Endothelial cell of umbilical vein (primary cell): ENCODE measurements around the gene PSD2. TPM values are rescaled to one million over a fixed set of nuclear protein-coding genes. Genes with fewer than 3 reads are reported as not detected.

ENCODE experiments used
- BruUV-seq: library from RNA; stranded (reverse); fragments of 400-500 nt; replicated peaks from 2 replicates; lab custom pipeline; 2021; lab: Mats Ljungman, UMichigan
- CTCF ChIA-PET: fragments of 300-600, 350-600 bp; sonication (Branson Sonifier 250); formaldehyde crosslinking; loops from one replicate; lab custom pipeline; 2021; ENCODE audit warnings: antibody characterized with exemption, inconsistent platforms; lab: Charles Lee
- POLR2A ChIA-PET: fragments of 300-600, 350-600 bp; sonication (Branson Sonifier 250); formaldehyde crosslinking; loops from one replicate; lab custom pipeline; 2021; ENCODE audit warnings: antibody characterized with exemption, inconsistent platforms; lab: Charles Lee
- DNase-seq: peaks from one replicate; pipeline ENCODE4 v3.0.0-alpha.2; 2011; ENCODE audit warnings: low read depth, low spot score
- FAIRE-seq: peaks from 2 replicates; lab custom pipeline; 2011; peaks lifted over from hg19 to GRCh38; lab: Jason Lieb, UNC
- H2AFZ ChIP-seq: 2 replicates; pipeline ENCODE4 v1.6.0; 2012; ENCODE audit warnings: low read depth, low read length, control low read depth, inconsistent platforms
- H3K27ac ChIP-seq: 2 replicates; pipeline ENCODE4 v1.5.1; 2011; ENCODE audit warnings: low read depth, mild to moderate bottlenecking, control low read depth, low read length, moderate library complexity; ENCODE audit not compliant: insufficient read depth
- H3K27me3 ChIP-seq, 2 experiments: 2 replicates each; pipeline versions ENCODE4 v1.6.0 to v1.6.1; 2011; ENCODE audit warnings: low read length in 2 of 2, mixed read lengths in 1 of 2; ENCODE audit not compliant: control insufficient read depth in 2 of 2, insufficient read depth in 2 of 2
- H3K36me3 ChIP-seq, 2 experiments: 2 replicates in 1 of 2; 3 replicates in 1 of 2; pipeline ENCODE4 v1.5.1; 2011; ENCODE audit warnings: low read length in 2 of 2, mild to moderate bottlenecking in 1 of 2, moderate library complexity in 1 of 2; ENCODE audit not compliant: control insufficient read depth in 2 of 2, insufficient read depth in 2 of 2; ENCODE audit errors: extremely low read depth in 1 of 2
- H3K4me1 ChIP-seq: 3 replicates; pipeline ENCODE4 v1.5.1; 2011; ENCODE audit warnings: mild to moderate bottlenecking, low read length; ENCODE audit not compliant: control insufficient read depth, insufficient read depth; ENCODE audit errors: extremely low read depth
- H3K4me2 ChIP-seq: 2 replicates; pipeline ENCODE4 v1.6.1; 2011; ENCODE audit warnings: low read length, control low read depth, mixed read lengths; ENCODE audit not compliant: insufficient read depth
- H3K4me3 ChIP-seq, 3 experiments: fragments of 200-600 bp in 1 of 3; sonication (generic), shearing (Covaris generic) in 1 of 3; replicated peaks in 1 of 3; 2 replicates each; pipeline ENCODE4 v1.5.1; 2011 to 2016; ENCODE audit warnings: control low read depth in 3 of 3, low read length in 3 of 3, mild to moderate bottlenecking in 2 of 3, inconsistent platforms in 1 of 3, low read depth in 1 of 3, moderate library complexity in 1 of 3; ENCODE audit not compliant: insufficient read depth in 1 of 3
- H3K79me2 ChIP-seq: 2 replicates; pipeline ENCODE4 v1.6.0; 2012; ENCODE audit warnings: low read length, inconsistent platforms; ENCODE audit not compliant: control insufficient read depth, insufficient read depth
- H3K9ac ChIP-seq: replicated peaks from 2 replicates; pipeline ENCODE3; 2011; ENCODE audit warnings: low read length, control low read depth; ENCODE audit not compliant: insufficient read depth; ENCODE audit errors: extremely low read depth
- H3K9me1 ChIP-seq: replicated peaks from 3 replicates; pipeline ENCODE4 v1.6.0; 2011; ENCODE audit warnings: mild to moderate bottlenecking, low read length; ENCODE audit not compliant: control insufficient read depth, insufficient read depth; ENCODE audit errors: extremely low read depth
- H3K9me3 ChIP-seq: replicated peaks from 2 replicates; pipeline ENCODE4 v1.5.1; 2012; ENCODE audit warnings: low read length, inconsistent platforms; ENCODE audit not compliant: control insufficient read depth, insufficient read depth
- H4K20me1 ChIP-seq: replicated peaks from 2 replicates; pipeline ENCODE3; 2011; ENCODE audit warnings: mild to moderate bottlenecking, low read length; ENCODE audit not compliant: control insufficient read depth, insufficient read depth; ENCODE audit errors: extremely low read depth
- CTCF ChIP-seq, 2 donors: IDR thresholded peaks; 1 replicate in 1 of 2; 2 replicates in 1 of 2; pipeline ENCODE4 v1.5.1; 2011; ENCODE audit warnings: low read length in 2 of 2, mild to moderate bottlenecking in 2 of 2, moderate library complexity in 2 of 2, control low read depth in 1 of 2, inconsistent platforms in 1 of 2, low read depth in 1 of 2; ENCODE audit not compliant: insufficient read depth in 1 of 2; ENCODE audit errors: extremely low read depth in 1 of 2
- EZH2 ChIP-seq: IDR thresholded peaks from 2 replicates; pipeline ENCODE4 v1.6.1; 2012; ENCODE audit warnings: borderline replicate concordance, low read depth, mild to moderate bottlenecking, moderate library complexity, low read length, inconsistent platforms; ENCODE audit not compliant: severe bottlenecking
- FOS ChIP-seq: IDR thresholded peaks from 2 replicates; pipeline ENCODE4 v1.6.1; 2011; ENCODE audit warnings: mild to moderate bottlenecking, low read length, moderate library complexity, borderline replicate concordance; ENCODE audit not compliant: insufficient read depth
- GATA2 ChIP-seq: IDR thresholded peaks from 2 replicates; pipeline ENCODE4 v1.7.0; 2011; ENCODE audit warnings: low read depth, mild to moderate bottlenecking, moderate library complexity, mixed read lengths, low read length; ENCODE audit not compliant: insufficient read length, insufficient read depth
- JUN ChIP-seq: IDR thresholded peaks from 2 replicates; pipeline ENCODE4 v1.6.1; 2011; ENCODE audit warnings: borderline replicate concordance, low read depth; ENCODE audit not compliant: insufficient read length, insufficient read depth
- MAX ChIP-seq: IDR thresholded peaks from 2 replicates; pipeline ENCODE4 v1.6.1; 2011; ENCODE audit not compliant: insufficient read depth, insufficient read length
- MYC ChIP-seq: IDR thresholded peaks from one replicate; pipeline ENCODE4 v1.6.1; 2011; ENCODE audit warnings: mild to moderate bottlenecking, low read depth, low read length
- POLR2A ChIP-seq: IDR thresholded peaks from 2 replicates; pipeline ENCODE4 v1.6.1; 2012; ENCODE audit warnings: low read depth, mild to moderate bottlenecking, control low read depth, low read length
- POLR2AphosphoS5 ChIP-seq: IDR thresholded peaks from 2 replicates; pipeline ENCODE4 v1.6.1; 2012; ENCODE audit warnings: low read depth, mild to moderate bottlenecking, control low read depth, low read length, moderate library complexity; ENCODE audit not compliant: insufficient read depth
- dilution Hi-C: fragments of 300-500 bp; cut with MboI; formaldehyde crosslinking; loops from one replicate; pipeline ENCODE4 v1.15.0; 2019; ENCODE audit warnings: low sequenced_read_pairs; ENCODE audit not compliant: extremely low pct_ligation_motif_present
- intact Hi-C: fragments of 100-400 bp; cut with micrococcal nuclease; formaldehyde crosslinking; loops from one replicate; pipeline ENCODE4 v1.10.0; 2022
- polyA plus RNA-seq, 4 experiments: library from polyadenylated mRNA; depleted of rRNA in 3 of 4; stranded (reverse) in 3 of 4; unstranded in 1 of 4; fragments of >200 nt; gene quantifications; 2 replicates each; pipeline versions ENCODE4 v1.2.1 to v1.2.3, GENCODE V29; 2011 to 2012; ENCODE audit warnings: missing spikeins in 1 of 4
- total RNA-seq: library from RNA; stranded (reverse); gene quantifications from 2 replicates; pipeline ENCODE4 v1.2.3, GENCODE V29; 2021

PSD2 gene
- total and polyA plus RNA-seq, 2 donors (not counting 3 experiments of a cell fraction or from before 2014, with no cell fraction given): not detected

- H3K27me3 ChIP-seq: peaks cover 2 to 4% of the 10 kb centered on the region in 2 experiments
These were observed 56.0 kb downstream of the PSD2 start for GRCh38 chr5:139851558-139851957.

More at GRCh38 chr5:139851558-139851957, 56.0 kb downstream of the PSD2 start:
- no TSS peak for BruUV-seq
- intact Hi-C loops: no loop called here
- H3K4me3 ChIP-seq: no peak overlapping the region
- no peak overlapping the region for H3K27ac ChIP-seq
- no peak for TF ChIP-seq JUN
- TF ChIP-seq FOS: no peak
- TF ChIP-seq CTCF (IDR thresholded peaks at IDR 0.05; ENCODE audit: extremely low read depth in 1 of 2, insufficient read depth in 1 of 2, low read depth in 1 of 2, low read length in 2 of 2): no peak
- no peak for TF ChIP-seq POLR2AphosphoS5
- TF ChIP-seq POLR2A: no peak
- no peak for TF ChIP-seq GATA2
- no peak for TF ChIP-seq EZH2
- no peak for TF ChIP-seq MAX
- no peak for TF ChIP-seq MYC
- no peak overlapping the region for H3K9ac ChIP-seq
- no peaks in the 10 kb centered on the region for H3K79me2 ChIP-seq
- H2AFZ ChIP-seq: no peak overlapping the region
- dilution Hi-C loops: no loop called here
- FAIRE-seq (no peak), DNase-seq (no peak)
- no peaks in the 10 kb centered on the region for H4K20me1 ChIP-seq
- no peaks in the 10 kb centered on the region for H3K4me1 ChIP-seq
- no peak overlapping the region for H3K4me2 ChIP-seq
- POLR2A ChIA-PET: no interaction called here
- H3K9me3 ChIP-seq: no peaks in the 10 kb centered on the region
- no peaks in the 10 kb centered on the region for H3K9me1 ChIP-seq
- H3K36me3 ChIP-seq: no peaks in the 10 kb centered on the region
- CTCF ChIA-PET: interaction anchor here (0.8 to 5.0 kb wide), 2 partner anchors 12 to 63 kb away, joined by 3 to 37 read pairs; no protein-coding TSS in a partner anchor
